Islet precursor cell (in vitro differentiated cells): Measurements from ENCODE around the gene RRBP1.

Experiments used
- DNase-seq: peaks from one replicate; pipeline ENCODE4 v3.0.0-alpha.2; 2018

RRBP1 gene

GRCh38 chr20:17645546-17646208 lies 36.4 kb downstream of the RRBP1 start:
- no peak for DNase-seq

- no peak for DNase-seq
Observed at GRCh38 chr20:17645010-17645409, 37.0 kb downstream of the RRBP1 start.

GRCh38 chr20:17644451-17644850 lies 37.6 kb downstream of the RRBP1 start:
- no peak for DNase-seq

GRCh38 chr20:17643531-17644188 lies 38.4 kb downstream of the RRBP1 start:
- no peak for DNase-seq

- DNase-seq: no peak
Observed at GRCh38 chr20:17642404-17643269, 39.4 kb downstream of the RRBP1 start.

- no peak for DNase-seq
Observed at GRCh38 chr20:17641993-17642392, 40.0 kb downstream of the RRBP1 start.

GRCh38 chr20:17641520-17641964 lies 40.5 kb downstream of the RRBP1 start:
- DNase-seq: no peak

GRCh38 chr20:17640875-17641378 lies 41.1 kb downstream of the RRBP1 start:
- no peak for DNase-seq

- DNase-seq: no peak
Observed at GRCh38 chr20:17640146-17640874, 41.7 kb downstream of the RRBP1 start.

GRCh38 chr20:17638835-17639407 lies 43.1 kb downstream of the RRBP1 start:
- no peak for DNase-seq

GRCh38 chr20:17637985-17638640 lies 43.9 kb downstream of the RRBP1 start:
- DNase-seq: no peak

- DNase-seq: no peak
Observed at GRCh38 chr20:17637413-17637780, 44.6 kb downstream of the RRBP1 start.

GRCh38 chr20:17636523-17637412 lies 45.3 kb downstream of the RRBP1 start:
- DNase-seq: peak; percentile 84

- DNase-seq: no peak
Observed at GRCh38 chr20:17635332-17636244, 46.5 kb downstream of the RRBP1 start.

- no peak for DNase-seq
Observed at GRCh38 chr20:17634661-17635331, 47.2 kb downstream of the RRBP1 start.

- DNase-seq: no peak
Observed at GRCh38 chr20:17633850-17634500, 48.1 kb downstream of the RRBP1 start.

- no peak for DNase-seq
Observed at GRCh38 chr20:17633221-17633849, 48.7 kb downstream of the RRBP1 start.
